Keratinocyte (primary cell): ENCODE measurements around the gene ILK. TPM values are rescaled to one million over a fixed set of nuclear protein-coding genes. Genes with fewer than 3 reads are reported as not detected.

ENCODE experiments used
- DNase-seq: peaks from one replicate; pipeline ENCODE4 v3.0.0-alpha.2; 2011; ENCODE audit warnings: low read depth, missing footprints, low spot score
- FAIRE-seq: peaks from 2 replicates; lab custom pipeline; 2011; peaks lifted over from hg19 to GRCh38; lab: Jason Lieb, UNC
- H2AFZ ChIP-seq: 2 replicates; pipeline ENCODE4 v1.6.0; 2012; ENCODE audit warnings: low read length, control low read depth, inconsistent platforms; ENCODE audit not compliant: control insufficient read depth
- H3K27ac ChIP-seq: 2 replicates; pipeline ENCODE4 v1.5.1; 2011; ENCODE audit warnings: low read length; ENCODE audit not compliant: control insufficient read depth, insufficient read depth
- H3K27me3 ChIP-seq: 3 replicates; pipeline ENCODE4 v1.6.0; 2011; ENCODE audit warnings: low read length; ENCODE audit not compliant: control insufficient read depth, insufficient read depth; ENCODE audit errors: extremely low read depth
- H3K36me3 ChIP-seq, 2 experiments: 2 replicates in 1 of 2; 3 replicates in 1 of 2; pipeline ENCODE4 v1.5.1; 2011; ENCODE audit warnings: low read length in 2 of 2, mild to moderate bottlenecking in 1 of 2; ENCODE audit not compliant: control insufficient read depth in 2 of 2, insufficient read depth in 2 of 2; ENCODE audit errors: extremely low read depth in 1 of 2
- H3K4me1 ChIP-seq: 3 replicates; pipeline ENCODE4 v1.5.1; 2011; ENCODE audit warnings: low read length; ENCODE audit not compliant: control insufficient read depth, insufficient read depth; ENCODE audit errors: extremely low read depth
- H3K4me2 ChIP-seq: 3 replicates; pipeline ENCODE4 v1.6.0; 2011; ENCODE audit warnings: low read depth, low read length; ENCODE audit not compliant: control insufficient read depth, insufficient read depth; ENCODE audit errors: extremely low read depth
- H3K4me3 ChIP-seq, 3 experiments: fragments of 200-600 bp in 1 of 3; sonication (generic) in 1 of 3; 2 replicates in 2 of 3; 3 replicates in 1 of 3; pipeline ENCODE4 v1.5.1; 2011 to 2016; ENCODE audit warnings: low read length in 3 of 3, mild to moderate bottlenecking in 3 of 3, control low read depth in 2 of 3, inconsistent platforms in 1 of 3, low read depth in 1 of 3, mixed read lengths in 1 of 3, mixed run types in 1 of 3, moderate library complexity in 1 of 3; ENCODE audit not compliant: control insufficient read depth in 2 of 3, insufficient read depth in 2 of 3; ENCODE audit errors: extremely low read depth in 1 of 3
- H3K79me2 ChIP-seq: 2 replicates; pipeline ENCODE4 v1.6.0; 2012; ENCODE audit warnings: low read length; ENCODE audit not compliant: control insufficient read depth, insufficient read depth
- H3K9ac ChIP-seq: 3 replicates; pipeline ENCODE4 v1.6.0; 2011; ENCODE audit warnings: low read length; ENCODE audit not compliant: control insufficient read depth, insufficient read depth; ENCODE audit errors: extremely low read depth
- H3K9me1 ChIP-seq: 3 replicates; pipeline ENCODE4 v1.6.0; 2011; ENCODE audit warnings: low read length; ENCODE audit not compliant: control insufficient read depth, insufficient read depth; ENCODE audit errors: extremely low read depth
- H3K9me3 ChIP-seq: 2 replicates; pipeline ENCODE4 v1.5.1; 2012; ENCODE audit warnings: low read depth, low read length; ENCODE audit not compliant: control insufficient read depth
- H4K20me1 ChIP-seq: 3 replicates; pipeline ENCODE4 v1.6.0; 2011; ENCODE audit warnings: low read length; ENCODE audit not compliant: control insufficient read depth, insufficient read depth; ENCODE audit errors: extremely low read depth
- CTCF ChIP-seq, 3 experiments: IDR thresholded peaks in 1 of 3; conservative IDR thresholded peaks in 1 of 3; optimal IDR thresholded peaks in 1 of 3; 2 replicates in 2 of 3; 3 replicates in 1 of 3; pipeline versions ENCODE3 to v1.5.1; 2011; ENCODE audit warnings: low read length in 3 of 3, mild to moderate bottlenecking in 3 of 3, moderate library complexity in 2 of 3, control low read depth in 1 of 3, inconsistent platforms in 1 of 3; ENCODE audit not compliant: insufficient read depth in 2 of 3; ENCODE audit errors: extremely low read depth in 1 of 3
- EZH2 ChIP-seq: IDR thresholded peaks from one replicate; pipeline ENCODE4 v1.6.1; 2012; ENCODE audit warnings: inconsistent platforms, mild to moderate bottlenecking, low read length, moderate library complexity
- dilution Hi-C: fragments of 300-500 bp; cut with MboI; formaldehyde crosslinking; loops from one replicate; pipeline ENCODE4 v1.7.0; 2020; ENCODE audit warnings: low sequenced_read_pairs; ENCODE audit not compliant: extremely low pct_ligation_motif_present
- polyA plus RNA-seq, 5 experiments: library from polyadenylated mRNA; depleted of rRNA in 3 of 5; stranded (reverse) in 3 of 5; stranded (forward) in 1 of 5; unstranded in 1 of 5; fragments of >200 nt; gene quantifications; 1 replicate in 1 of 5; 2 replicates in 3 of 5; 3 replicates in 1 of 5; pipeline versions ENCODE4 v1.2.1 to v1.2.3, GENCODE V29; 2011 to 2012; ENCODE audit warnings: missing spikeins in 2 of 5, low read depth in 1 of 5, low replicate concordance in 1 of 5

Gene ILK
- polyA plus RNA-seq, 1 donor (not counting 4 experiments of a cell fraction or from before 2014, with no cell fraction given): 117 TPM

GRCh38 chr11:6574816-6575715 lies 28.5 kb upstream of the ILK start:
- Histone ChIP-seq H3K9me1 (no peaks in the 10 kb centered on the region), H2AFZ (no peak overlapping the region), H3K27me3 (no peaks in the 10 kb centered on the region), H3K4me1 (no peaks in the 10 kb centered on the region), H3K79me2 (no peaks in the 10 kb centered on the region), H3K4me2 (no peak overlapping the region), H4K20me1 (no peaks in the 10 kb centered on the region), H3K4me3 (no peak overlapping the region), H3K36me3 (no peaks in the 10 kb centered on the region), H3K27ac (no peak overlapping the region), H3K9me3 (no peaks in the 10 kb centered on the region), H3K9ac (no peak overlapping the region)
- dilution Hi-C loops: no loop called here
- TF ChIP-seq EZH2 (no peak), CTCF (optimal IDR thresholded peaks at IDR 0.05 in 1 of 3, IDR thresholded peaks at IDR 0.05 in 1 of 3, conservative IDR thresholded peaks at IDR 0.05 in 1 of 3; ENCODE audit: extremely low read depth in 1 of 3, insufficient read depth in 2 of 3, low read length in 3 of 3) (no peak)
- no peak for FAIRE-seq
- DNase-seq: no peak

- H3K79me2 ChIP-seq: no peaks in the 10 kb centered on the region
- no peaks in the 10 kb centered on the region for H3K9me3 ChIP-seq
- H3K9me1 ChIP-seq: no peaks in the 10 kb centered on the region
- no peaks in the 10 kb centered on the region for H3K27me3 ChIP-seq
- FAIRE-seq: no peak
- H4K20me1 ChIP-seq: no peaks in the 10 kb centered on the region
- no peak overlapping the region for H3K27ac ChIP-seq
- no peaks in the 10 kb centered on the region for H3K36me3 ChIP-seq
- DNase-seq: no peak
- dilution Hi-C loops: no loop called here
- H3K4me1 ChIP-seq: no peaks in the 10 kb centered on the region
- H3K9ac ChIP-seq: no peak overlapping the region
- no peak overlapping the region for H3K4me3 ChIP-seq
- H2AFZ ChIP-seq: no peak overlapping the region
- no peak for TF ChIP-seq CTCF (optimal IDR thresholded peaks at IDR 0.05 in 1 of 3, IDR thresholded peaks at IDR 0.05 in 1 of 3, conservative IDR thresholded peaks at IDR 0.05 in 1 of 3; ENCODE audit: extremely low read depth in 1 of 3, insufficient read depth in 2 of 3, low read length in 3 of 3)
- TF ChIP-seq EZH2: no peak
- no peak overlapping the region for H3K4me2 ChIP-seq
Measured at GRCh38 chr11:6576471-6577373, 26.9 kb upstream of the ILK start.
